Tibial nerve (tissue), 4 donors: ENCODE data around the gene ZFPM1.

Source experiments
- EP300 ChIP-seq, 2 donors: sonication (generic); formaldehyde crosslinking; IDR thresholded peaks; one replicate each; pipeline ENCODE4 v1.6.1; 2017; ENCODE audit warnings: antibody characterized with exemption in 2 of 2, mild to moderate bottlenecking in 1 of 2
- TF ChIP-seq, protein P1 (sequence below), 5 experiments: fragments of 200-600 bp in 3 of 5; fragments of 450-650 bp in 2 of 5; sonication (generic) in 3 of 5; IDR thresholded peaks; one replicate each; pipeline ENCODE4 v1.5.1; 2016 to 2019; ENCODE audit warnings: antibody characterized with exemption in 5 of 5, mild to moderate bottlenecking in 3 of 5, moderate library complexity in 2 of 5

DNA sequence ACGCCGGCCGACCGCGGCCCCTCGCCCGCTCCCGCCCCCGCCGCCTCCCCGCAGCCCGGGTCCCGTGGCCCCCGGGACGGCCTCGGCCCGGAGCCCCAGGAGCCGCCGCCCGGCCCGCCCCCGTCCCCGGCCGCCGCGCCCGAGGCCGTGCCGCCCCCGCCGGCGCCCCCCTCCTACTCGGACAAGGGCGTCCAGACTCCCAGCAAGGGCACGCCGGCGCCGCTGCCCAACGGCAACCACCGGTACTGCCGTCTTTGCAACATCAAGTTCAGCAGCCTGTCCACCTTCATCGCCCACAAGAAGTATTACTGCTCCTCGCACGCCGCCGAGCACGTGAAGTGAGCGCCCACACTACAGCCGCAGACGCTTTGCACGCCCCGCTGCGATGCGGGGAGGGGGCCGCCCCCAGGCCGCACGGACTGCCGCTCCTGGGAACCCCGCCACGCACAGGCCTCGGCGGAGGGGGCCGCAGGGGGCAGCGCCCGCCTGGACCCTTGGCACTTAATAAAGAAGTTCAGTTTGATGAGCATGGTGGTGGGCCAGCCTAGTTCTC, 81.6 kb downstream of the ZFPM1 start:
- TF ChIP-seq, protein P1, sequence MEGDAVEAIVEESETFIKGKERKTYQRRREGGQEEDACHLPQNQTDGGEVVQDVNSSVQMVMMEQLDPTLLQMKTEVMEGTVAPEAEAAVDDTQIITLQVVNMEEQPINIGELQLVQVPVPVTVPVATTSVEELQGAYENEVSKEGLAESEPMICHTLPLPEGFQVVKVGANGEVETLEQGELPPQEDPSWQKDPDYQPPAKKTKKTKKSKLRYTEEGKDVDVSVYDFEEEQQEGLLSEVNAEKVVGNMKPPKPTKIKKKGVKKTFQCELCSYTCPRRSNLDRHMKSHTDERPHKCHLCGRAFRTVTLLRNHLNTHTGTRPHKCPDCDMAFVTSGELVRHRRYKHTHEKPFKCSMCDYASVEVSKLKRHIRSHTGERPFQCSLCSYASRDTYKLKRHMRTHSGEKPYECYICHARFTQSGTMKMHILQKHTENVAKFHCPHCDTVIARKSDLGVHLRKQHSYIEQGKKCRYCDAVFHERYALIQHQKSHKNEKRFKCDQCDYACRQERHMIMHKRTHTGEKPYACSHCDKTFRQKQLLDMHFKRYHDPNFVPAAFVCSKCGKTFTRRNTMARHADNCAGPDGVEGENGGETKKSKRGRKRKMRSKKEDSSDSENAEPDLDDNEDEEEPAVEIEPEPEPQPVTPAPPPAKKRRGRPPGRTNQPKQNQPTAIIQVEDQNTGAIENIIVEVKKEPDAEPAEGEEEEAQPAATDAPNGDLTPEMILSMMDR (IDR thresholded peaks at IDR 0.05), result no peak
- no peak for TF ChIP-seq EP300 (IDR thresholded peaks at IDR 0.05)
